ENCODE measurements around the gene CWC25.

Gene CWC25

DNA sequence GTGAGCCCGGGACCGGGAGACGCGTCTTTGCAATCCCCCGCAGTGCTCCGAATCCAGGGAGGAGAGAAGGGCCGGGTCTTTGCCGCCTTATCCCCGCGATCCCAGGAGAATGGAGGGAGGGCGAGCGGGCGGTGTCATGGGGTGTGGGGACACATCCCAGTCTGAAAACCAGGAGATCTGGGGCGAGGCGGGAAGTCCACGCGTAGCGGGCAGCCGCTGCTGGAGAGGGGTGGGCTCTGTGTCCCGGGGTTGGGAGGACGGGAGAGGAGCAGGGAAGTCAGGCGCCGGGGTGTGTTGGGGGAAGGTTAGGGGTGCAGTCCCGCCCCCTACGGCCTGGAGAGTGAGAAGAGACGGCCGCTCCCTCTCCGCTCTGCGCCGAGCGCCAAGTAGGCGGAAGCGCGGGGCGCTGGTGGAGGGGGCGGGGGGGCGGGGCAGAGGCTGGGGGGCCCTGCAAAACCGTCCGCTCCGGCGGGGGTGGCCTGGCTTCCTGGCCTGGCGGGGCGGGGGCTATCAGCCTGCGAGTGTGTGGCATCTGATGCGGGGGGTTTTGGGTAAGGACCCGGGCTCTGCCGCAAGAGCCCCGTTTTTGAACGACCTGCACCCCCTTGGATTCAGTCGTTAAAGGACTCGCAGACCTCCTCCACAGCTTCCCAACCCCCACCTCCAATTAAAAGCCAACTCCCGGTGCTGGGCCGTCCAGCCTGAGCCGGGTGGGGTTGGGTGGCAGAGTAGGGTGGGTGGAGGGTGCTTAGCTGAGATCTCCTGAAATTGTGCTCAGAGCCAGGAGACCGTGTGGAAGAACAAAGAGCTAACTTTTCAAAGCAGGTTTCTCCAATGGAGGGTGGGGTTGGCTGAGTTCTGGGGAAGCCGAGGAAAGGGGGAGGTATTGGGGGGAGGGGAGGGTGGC is 45.4 kb upstream of the CWC25 start:
- TF ChIP-seq, protein P1, sequence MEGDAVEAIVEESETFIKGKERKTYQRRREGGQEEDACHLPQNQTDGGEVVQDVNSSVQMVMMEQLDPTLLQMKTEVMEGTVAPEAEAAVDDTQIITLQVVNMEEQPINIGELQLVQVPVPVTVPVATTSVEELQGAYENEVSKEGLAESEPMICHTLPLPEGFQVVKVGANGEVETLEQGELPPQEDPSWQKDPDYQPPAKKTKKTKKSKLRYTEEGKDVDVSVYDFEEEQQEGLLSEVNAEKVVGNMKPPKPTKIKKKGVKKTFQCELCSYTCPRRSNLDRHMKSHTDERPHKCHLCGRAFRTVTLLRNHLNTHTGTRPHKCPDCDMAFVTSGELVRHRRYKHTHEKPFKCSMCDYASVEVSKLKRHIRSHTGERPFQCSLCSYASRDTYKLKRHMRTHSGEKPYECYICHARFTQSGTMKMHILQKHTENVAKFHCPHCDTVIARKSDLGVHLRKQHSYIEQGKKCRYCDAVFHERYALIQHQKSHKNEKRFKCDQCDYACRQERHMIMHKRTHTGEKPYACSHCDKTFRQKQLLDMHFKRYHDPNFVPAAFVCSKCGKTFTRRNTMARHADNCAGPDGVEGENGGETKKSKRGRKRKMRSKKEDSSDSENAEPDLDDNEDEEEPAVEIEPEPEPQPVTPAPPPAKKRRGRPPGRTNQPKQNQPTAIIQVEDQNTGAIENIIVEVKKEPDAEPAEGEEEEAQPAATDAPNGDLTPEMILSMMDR (IDR thresholded peaks at IDR 0.05; ENCODE audit: low read depth, low read length, missing control alignments) = no peak
- peak overlapping the region; percentile 99 for H3K4me3 ChIP-seq (replicated peaks; ENCODE audit: low read depth, low read length)
- DNase-seq (ENCODE audit: extremely low read depth, low read depth) = no peak

DNA sequence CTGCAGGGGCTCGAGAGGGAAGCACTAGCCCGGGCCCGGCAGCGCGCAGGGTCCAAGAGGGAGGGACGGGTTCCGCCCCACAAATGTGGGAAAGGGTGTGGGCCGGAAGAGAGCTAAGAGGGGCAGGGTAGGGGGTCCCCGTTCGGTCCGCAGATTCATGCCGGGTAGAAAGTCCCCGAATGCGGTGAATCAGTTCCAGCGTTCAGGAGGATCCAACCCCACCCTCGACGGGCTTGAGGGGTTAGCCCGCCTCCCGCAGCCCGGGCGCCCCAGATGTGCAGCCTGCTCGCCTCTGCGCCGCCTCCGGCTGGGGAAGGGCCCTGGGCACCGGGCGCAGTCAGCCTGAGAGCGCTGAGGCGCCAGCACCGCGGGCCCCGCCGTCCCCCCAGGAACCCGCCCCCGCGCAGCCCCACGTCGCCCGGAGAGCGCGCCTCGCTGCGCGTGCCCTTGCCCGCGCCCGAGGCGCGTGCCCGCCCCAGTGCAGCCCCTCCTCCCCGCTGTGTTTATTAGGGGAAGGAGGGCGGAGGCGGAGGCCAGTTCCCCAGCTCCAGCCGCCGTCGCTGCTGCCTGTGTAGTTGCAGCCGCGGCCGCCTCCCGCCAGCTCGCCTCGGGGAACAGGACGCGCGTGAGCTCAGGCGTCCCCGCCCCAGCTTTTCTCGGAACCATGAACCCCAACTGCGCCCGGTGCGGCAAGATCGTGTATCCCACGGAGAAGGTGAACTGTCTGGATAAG is 44.6 kb upstream of the CWC25 start, which contains the start of gene LASP1:
TSS of gene LASP1 (plus strand) at position 533 of the 733 bp plus-strand sequence. CDS start at position 665, 132 bp downstream.
- TF ChIP-seq, protein P1 (IDR thresholded peaks at IDR 0.05; ENCODE audit: low read depth, low read length, missing control alignments) = no peak
- H3K4me3 ChIP-seq (replicated peaks; ENCODE audit: low read depth, low read length) = peak within 1 kb of the TSS; percentile 99
- no peak for DNase-seq (ENCODE audit: extremely low read depth, low read depth)

DNA sequence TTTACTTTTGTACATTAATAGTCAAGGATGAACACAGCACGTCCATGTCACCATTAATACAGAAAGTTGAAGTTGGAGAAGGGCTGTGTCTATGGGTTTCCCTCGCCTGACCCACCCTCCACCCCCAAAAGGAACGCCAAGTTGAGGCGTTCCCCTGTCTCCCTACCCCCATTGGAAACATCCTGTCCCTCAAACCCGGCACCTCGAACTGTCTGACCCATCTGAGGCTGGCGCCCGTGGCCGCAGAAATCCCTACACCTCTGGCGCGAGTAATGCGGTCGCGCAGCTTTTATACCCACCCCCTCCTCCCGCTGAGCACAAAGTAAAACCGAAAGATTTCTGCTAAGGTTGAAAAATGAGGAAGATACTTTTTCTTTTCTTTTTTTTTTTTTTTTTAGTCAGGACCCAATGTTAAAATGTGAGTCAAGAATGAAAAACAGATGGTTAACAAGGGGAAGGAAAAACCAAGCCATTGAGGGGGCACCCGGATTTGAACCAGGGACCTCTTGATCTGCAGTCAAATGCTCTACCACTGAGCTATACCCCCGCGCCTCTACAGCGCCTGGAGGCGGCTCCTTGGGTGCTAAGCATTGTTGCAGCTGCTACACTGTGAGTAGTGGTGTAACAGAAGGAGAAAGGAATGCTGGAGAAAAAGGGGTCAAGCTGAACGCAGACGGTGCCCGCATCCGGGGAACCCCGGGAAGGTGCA is 43.9 kb upstream of the CWC25 start:
- TF ChIP-seq, protein P1 (IDR thresholded peaks at IDR 0.05; ENCODE audit: low read depth, low read length, missing control alignments) = no peak
- DNase-seq (ENCODE audit: extremely low read depth, low read depth) = no peak
- peak overlapping the region; percentile 99 for H3K4me3 ChIP-seq (replicated peaks; ENCODE audit: low read depth, low read length)

DNA sequence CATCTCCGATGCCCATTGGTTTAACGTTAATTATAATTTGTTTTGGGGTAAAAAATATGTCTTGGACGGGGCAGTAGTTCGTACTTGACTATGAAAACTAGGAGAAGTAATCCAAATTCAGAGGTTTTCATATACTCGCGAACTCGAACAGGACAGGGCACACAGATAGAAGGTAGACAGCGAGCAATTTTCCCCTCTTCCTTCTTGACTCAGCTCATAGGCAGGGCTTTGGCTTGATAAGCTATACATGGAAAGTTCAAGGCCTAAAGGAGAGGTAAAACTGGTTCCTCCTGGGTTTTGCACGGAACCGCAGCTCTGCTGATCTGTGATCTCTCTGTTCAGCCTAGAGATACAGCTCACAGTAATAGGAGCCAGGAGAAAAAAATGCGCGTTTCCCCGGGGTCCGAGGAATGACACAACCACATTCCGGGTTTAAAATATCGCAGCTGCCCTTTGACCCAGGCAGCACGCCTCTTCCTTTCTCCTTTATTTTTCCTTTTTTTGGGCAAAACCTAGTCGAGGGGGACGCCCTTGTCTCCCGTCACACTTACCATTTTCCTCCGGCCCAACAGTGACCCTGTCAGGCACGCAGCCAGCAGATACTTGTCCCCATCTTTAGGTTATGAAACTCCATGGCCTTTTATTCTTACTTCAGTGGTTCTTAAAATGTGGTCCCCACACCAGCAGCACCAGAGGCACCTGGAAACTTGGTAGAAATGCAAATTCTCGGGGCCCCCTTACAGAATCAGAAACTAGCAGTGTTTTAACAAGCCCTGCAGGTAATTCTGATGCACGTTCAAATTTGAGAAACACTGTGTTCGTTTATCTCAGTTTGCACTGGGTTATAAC is 43.1 kb upstream of the CWC25 start:
- H3K4me3 ChIP-seq (replicated peaks; ENCODE audit: low read depth, low read length) = peak overlapping the region; percentile 99
- TF ChIP-seq, protein P1 (IDR thresholded peaks at IDR 0.05; ENCODE audit: low read depth, low read length, missing control alignments) = no peak
- no peak for DNase-seq (ENCODE audit: extremely low read depth, low read depth)

DNA sequence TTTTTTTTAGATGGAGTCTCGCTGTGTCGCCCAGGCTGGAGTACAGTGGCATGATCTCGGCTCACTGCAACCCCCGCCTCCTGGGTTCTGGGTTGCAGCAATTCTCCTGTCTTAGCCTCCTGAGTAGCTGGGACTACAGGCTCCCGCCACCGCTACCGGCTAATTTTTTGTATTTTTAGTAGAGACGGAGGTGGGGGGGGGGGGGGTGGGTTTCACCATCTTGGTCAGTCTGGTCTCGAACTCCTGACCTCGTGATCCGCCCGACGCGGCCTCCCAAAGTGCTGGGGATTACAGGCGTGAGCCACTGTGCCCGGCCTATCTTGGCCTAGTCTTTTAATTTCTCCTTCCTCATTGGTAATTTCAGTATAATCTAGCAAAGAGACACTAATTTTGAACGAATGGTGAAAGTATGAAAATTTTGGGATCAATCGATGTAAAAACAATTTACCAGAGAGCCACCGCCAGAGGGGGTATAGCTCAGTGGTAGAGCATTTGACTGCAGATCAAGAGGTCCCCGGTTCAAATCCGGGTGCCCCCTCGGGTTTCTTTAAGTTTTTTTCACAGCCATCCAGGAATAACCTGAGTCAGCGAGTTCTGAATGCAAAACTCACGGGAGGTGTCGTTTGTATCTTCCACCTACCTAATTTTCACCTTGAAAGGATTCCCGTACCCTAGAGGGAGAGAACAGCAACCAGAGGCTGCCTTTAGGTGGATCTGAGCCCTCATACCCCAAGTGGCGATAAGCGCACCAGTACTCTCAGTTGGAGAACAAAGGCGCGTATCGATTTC is 42.3 kb upstream of the CWC25 start:
- DNase-seq (ENCODE audit: extremely low read depth, low read depth) = no peak
- H3K4me3 ChIP-seq (replicated peaks; ENCODE audit: low read depth, low read length) = peak overlapping the region; percentile 99
- TF ChIP-seq, protein P1 (IDR thresholded peaks at IDR 0.05; ENCODE audit: low read depth, low read length, missing control alignments) = peak; percentile 11

All from HFF-Myc (cell line).